ENCODE measurements around the gene SMYD5. TPM values are rescaled to one million over a fixed set of nuclear protein-coding genes. Genes with fewer than 3 reads are reported as not detected.

Gene SMYD5
- total RNA-seq, 1 experiment from 2014 or later, result 28.3 TPM

GRCh38 chr2:73263540-73264331 lies 49.7 kb downstream of the SMYD5 start:
- CTCF ChIA-PET, result interaction anchor here (0.7 kb wide), 1 partner anchor 11 kb away, joined by 3 read pairs; no protein-coding TSS in a partner anchor
- peaks cover 13% of the 10 kb centered on the region; the same call in 1 of the 2 replicates for H4K20me1 ChIP-seq (ENCODE audit: insufficient read depth)
- no TSS peak for BruUV-seq (replicated peaks)
- no peak overlapping the region for H3K4me3 ChIP-seq
- DNase-seq, result peak in 1 of 2 experiments; percentile 22
- TF ChIP-seq, protein P1, sequence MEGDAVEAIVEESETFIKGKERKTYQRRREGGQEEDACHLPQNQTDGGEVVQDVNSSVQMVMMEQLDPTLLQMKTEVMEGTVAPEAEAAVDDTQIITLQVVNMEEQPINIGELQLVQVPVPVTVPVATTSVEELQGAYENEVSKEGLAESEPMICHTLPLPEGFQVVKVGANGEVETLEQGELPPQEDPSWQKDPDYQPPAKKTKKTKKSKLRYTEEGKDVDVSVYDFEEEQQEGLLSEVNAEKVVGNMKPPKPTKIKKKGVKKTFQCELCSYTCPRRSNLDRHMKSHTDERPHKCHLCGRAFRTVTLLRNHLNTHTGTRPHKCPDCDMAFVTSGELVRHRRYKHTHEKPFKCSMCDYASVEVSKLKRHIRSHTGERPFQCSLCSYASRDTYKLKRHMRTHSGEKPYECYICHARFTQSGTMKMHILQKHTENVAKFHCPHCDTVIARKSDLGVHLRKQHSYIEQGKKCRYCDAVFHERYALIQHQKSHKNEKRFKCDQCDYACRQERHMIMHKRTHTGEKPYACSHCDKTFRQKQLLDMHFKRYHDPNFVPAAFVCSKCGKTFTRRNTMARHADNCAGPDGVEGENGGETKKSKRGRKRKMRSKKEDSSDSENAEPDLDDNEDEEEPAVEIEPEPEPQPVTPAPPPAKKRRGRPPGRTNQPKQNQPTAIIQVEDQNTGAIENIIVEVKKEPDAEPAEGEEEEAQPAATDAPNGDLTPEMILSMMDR (conservative IDR thresholded peaks at IDR 0.05), result no peak
- TF ChIP-seq EZH2 (IDR thresholded peaks at IDR 0.05; ENCODE audit: low read depth), result no peak
- no peaks in the 10 kb centered on the region for H3K9me2 ChIP-seq (ENCODE audit: insufficient read depth)
- H3K4me2 ChIP-seq, result no peak overlapping the region
- H3K79me2 ChIP-seq (ENCODE audit: low read depth), result no peaks in the 10 kb centered on the region
- intact Hi-C loops (cut with micrococcal nuclease; ENCODE audit: unreplicated experiment), result no loop called here
- H3K27me3 ChIP-seq (ENCODE audit: insufficient read depth, low read depth), result no peaks in the 10 kb centered on the region
- no peak overlapping the region for H3K27ac ChIP-seq
- no peaks in the 10 kb centered on the region for H3F3A ChIP-seq (ENCODE audit: insufficient read depth, low read depth)
- no peak overlapping the region for H2AFZ ChIP-seq
- peaks cover 3% of the 10 kb centered on the region; the same call in 1 of the 2 replicates for H3K36me3 ChIP-seq (ENCODE audit: low read depth)
- POLR2A ChIA-PET (ENCODE audit: unreplicated experiment), result no interaction called here
- no peaks in the 10 kb centered on the region for H3K4me1 ChIP-seq (replicated peaks; ENCODE audit: insufficient read depth)
- H3K9me3 ChIP-seq (ENCODE audit: insufficient read depth, low read depth), result no peaks in the 10 kb centered on the region

DNA sequence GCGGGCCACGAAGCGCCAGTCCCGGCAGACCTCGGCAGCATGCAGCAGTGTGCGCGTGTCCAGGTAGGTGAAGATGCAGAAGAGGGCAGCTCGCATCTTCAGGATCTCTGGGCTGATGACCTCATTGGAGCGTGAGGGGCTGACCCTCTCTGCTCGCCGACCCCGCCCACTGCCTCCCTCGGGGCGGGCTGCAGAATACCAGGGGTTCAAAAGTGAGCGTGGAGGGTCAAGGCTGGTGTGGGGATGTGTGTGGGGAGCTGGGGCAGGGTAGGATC lies 50.2 kb downstream of the SMYD5 start:
- intact Hi-C loops (cut with micrococcal nuclease; ENCODE audit: unreplicated experiment), result no loop called here
- Histone ChIP-seq H3K9me3 (ENCODE audit: insufficient read depth, low read depth) (no peaks in the 10 kb centered on the region), H3K4me2 (no peak overlapping the region), H4K20me1 (ENCODE audit: insufficient read depth) (peaks cover 13% of the 10 kb centered on the region; the same call in 1 of the 2 replicates), H3K27ac (no peak overlapping the region), H3K4me3 (no peak overlapping the region), H2AFZ (no peak overlapping the region), H3K27me3 (ENCODE audit: insufficient read depth, low read depth) (no peaks in the 10 kb centered on the region), H3F3A (ENCODE audit: insufficient read depth, low read depth) (no peaks in the 10 kb centered on the region), H3K4me1 (replicated peaks; ENCODE audit: insufficient read depth) (no peaks in the 10 kb centered on the region), H3K79me2 (ENCODE audit: low read depth) (no peaks in the 10 kb centered on the region), H3K9me2 (ENCODE audit: insufficient read depth) (no peaks in the 10 kb centered on the region), H3K36me3 (ENCODE audit: low read depth) (peaks cover 3% of the 10 kb centered on the region; the same call in 1 of the 2 replicates)
- no peak for DNase-seq
- TF ChIP-seq, protein P1 (conservative IDR thresholded peaks at IDR 0.05), result no peak
- TF ChIP-seq EZH2 (IDR thresholded peaks at IDR 0.05; ENCODE audit: low read depth), result no peak
- ChIA-PET POLR2A (ENCODE audit: unreplicated experiment) (no interaction called here), CTCF (no interaction called here)
- no TSS peak for BruUV-seq (replicated peaks)

DNA sequence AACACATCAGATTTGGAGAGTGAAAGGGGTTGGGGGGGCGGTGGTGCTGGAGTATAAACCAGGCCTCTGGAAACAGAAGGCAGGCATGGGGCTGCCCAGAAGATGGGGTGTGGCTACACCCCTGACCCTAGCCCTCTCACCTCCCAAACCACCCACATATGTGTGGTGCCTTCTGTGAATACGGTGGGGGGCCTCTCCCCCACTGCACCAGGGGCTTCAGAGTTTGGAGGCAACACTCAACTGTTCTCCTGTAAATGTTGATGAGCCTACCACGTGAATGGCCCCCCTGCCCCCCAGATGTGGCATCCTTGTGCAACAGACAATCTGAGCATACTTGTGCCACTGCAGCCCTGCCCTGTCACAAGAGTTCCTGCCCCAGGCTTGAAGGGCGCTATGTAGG lies 50.7 kb downstream of the SMYD5 start:
- CTCF ChIA-PET, result no interaction called here
- Histone ChIP-seq H3K9me2 (ENCODE audit: insufficient read depth) (no peaks in the 10 kb centered on the region), H3K4me2 (no peak overlapping the region), H4K20me1 (ENCODE audit: insufficient read depth) (peaks cover 13% of the 10 kb centered on the region; the same call in 1 of the 2 replicates), H3K4me3 (no peak overlapping the region), H3K9me3 (ENCODE audit: insufficient read depth, low read depth) (no peaks in the 10 kb centered on the region), H3K36me3 (ENCODE audit: low read depth) (peaks cover 3% of the 10 kb centered on the region; the same call in 1 of the 2 replicates), H3F3A (ENCODE audit: insufficient read depth, low read depth) (no peaks in the 10 kb centered on the region), H3K27me3 (ENCODE audit: insufficient read depth, low read depth) (no peaks in the 10 kb centered on the region), H3K79me2 (ENCODE audit: low read depth) (no peaks in the 10 kb centered on the region), H3K27ac (no peak overlapping the region), H2AFZ (no peak overlapping the region), H3K4me1 (replicated peaks; ENCODE audit: insufficient read depth) (no peaks in the 10 kb centered on the region)
- intact Hi-C loops (cut with micrococcal nuclease; ENCODE audit: unreplicated experiment), result no loop called here
- no peak for DNase-seq
- TF ChIP-seq, protein P1 (conservative IDR thresholded peaks at IDR 0.05), result no peak
- no peak for TF ChIP-seq EZH2 (IDR thresholded peaks at IDR 0.05; ENCODE audit: low read depth)
- POLR2A ChIA-PET (ENCODE audit: unreplicated experiment), result no interaction called here
- no TSS peak for BruUV-seq (replicated peaks)

All from PC-9 (cell line).